SH-SY5Y (cell line): Measurements from ENCODE around the gene ISOC2.

Experiments
- GATA2 ChIP-seq: IDR thresholded peaks from 2 replicates; pipeline ENCODE4 v1.6.1; 2011; ENCODE audit warnings: mild to moderate bottlenecking, low read depth, low read length
- GATA3 ChIP-seq: IDR thresholded peaks from 2 replicates; pipeline ENCODE4 v1.6.1; 2011; ENCODE audit warnings: low read depth, mild to moderate bottlenecking, low read length, moderate library complexity

GRCh38 chr19:55487924-55488687 is 26.7 kb upstream of the ISOC2 start, which contains the start of gene SSC5D:
- TF ChIP-seq GATA3 (no peak), GATA2 (no peak)
